HEK293 (cell line): ENCODE measurements around the gene HOXD9.

Source experiments
- ELK4 ChIP-seq: IDR thresholded peaks from 2 replicates; pipeline ENCODE4 v1.6.1; 2011; ENCODE audit warnings: mild to moderate bottlenecking, low read depth, low read length, borderline replicate concordance
- KLF17 ChIP-seq: fragments of 450-650 bp; formaldehyde crosslinking; IDR thresholded peaks from 2 replicates; pipeline ENCODE4 v1.5.1; 2016; ENCODE audit warnings: missing biosample characterization, missing genetic modification characterization
- PATZ1 ChIP-seq: fragments of 450-650 bp; formaldehyde crosslinking; IDR thresholded peaks from 2 replicates; pipeline ENCODE4 v1.5.1; 2016; ENCODE audit warnings: missing biosample characterization, missing genetic modification characterization
- PRDM1 ChIP-seq: fragments of 450-650 bp; formaldehyde crosslinking; IDR thresholded peaks from 2 replicates; pipeline ENCODE4; 2016; ENCODE audit warnings: missing biosample characterization, missing genetic modification characterization
- ZBTB26 ChIP-seq: fragments of 450-650 bp; formaldehyde crosslinking; optimal IDR thresholded peaks from 2 replicates; pipeline ENCODE3; 2016; ENCODE audit warnings: missing biosample characterization, mild to moderate bottlenecking, missing genetic modification characterization
- ZBTB49 ChIP-seq: fragments of 450-650 bp; formaldehyde crosslinking; IDR thresholded peaks from 2 replicates; pipeline ENCODE4 v1.5.1; 2016; ENCODE audit warnings: missing biosample characterization, missing genetic modification characterization, low read depth
- ZBTB8A ChIP-seq: fragments of 450-650 bp; formaldehyde crosslinking; IDR thresholded peaks from 2 replicates; pipeline ENCODE4 v1.5.1; 2016; ENCODE audit warnings: missing biosample characterization, missing genetic modification characterization
- ZFP37 ChIP-seq: fragments of 450-650 bp; formaldehyde crosslinking; IDR thresholded peaks from 2 replicates; pipeline ENCODE4 v1.5.1; 2016; ENCODE audit warnings: missing biosample characterization, missing genetic modification characterization
- ZNF138 ChIP-seq: fragments of 450-650 bp; formaldehyde crosslinking; IDR thresholded peaks from 2 replicates; pipeline ENCODE4 v1.5.1; 2016; ENCODE audit warnings: missing biosample characterization, missing genetic modification characterization, borderline replicate concordance
- ZNF280D ChIP-seq: fragments of 450-650 bp; formaldehyde crosslinking; IDR thresholded peaks from 2 replicates; pipeline ENCODE4 v1.5.1; 2016; ENCODE audit warnings: missing biosample characterization, missing genetic modification characterization
- ZNF391 ChIP-seq: fragments of 450-650 bp; formaldehyde crosslinking; IDR thresholded peaks from 2 replicates; pipeline ENCODE4 v1.5.1; 2016; ENCODE audit warnings: low read depth, missing biosample characterization, missing genetic modification characterization, borderline replicate concordance
- ZNF433 ChIP-seq: fragments of 450-650 bp; formaldehyde crosslinking; IDR thresholded peaks from 2 replicates; pipeline ENCODE4 v1.5.1; 2016; ENCODE audit warnings: missing biosample characterization, missing genetic modification characterization, low read depth
- ZNF473 ChIP-seq: fragments of 450-650 bp; formaldehyde crosslinking; IDR thresholded peaks from 2 replicates; pipeline ENCODE4 v1.5.1; 2017; ENCODE audit warnings: missing biosample characterization, missing genetic modification characterization
- ZNF501 ChIP-seq: fragments of 450-650 bp; formaldehyde crosslinking; IDR thresholded peaks from 2 replicates; pipeline ENCODE4 v1.5.1; 2016; ENCODE audit warnings: missing biosample characterization, missing genetic modification characterization
- ZNF530 ChIP-seq: fragments of 450-650 bp; formaldehyde crosslinking; IDR thresholded peaks from 2 replicates; pipeline ENCODE4 v1.5.1; 2016; ENCODE audit warnings: low read depth, missing biosample characterization, missing genetic modification characterization
- ZNF548 ChIP-seq: fragments of 450-650 bp; formaldehyde crosslinking; IDR thresholded peaks from 2 replicates; pipeline ENCODE4 v1.5.1; 2016; ENCODE audit warnings: missing biosample characterization, missing genetic modification characterization
- ZNF555 ChIP-seq: fragments of 450-650 bp; formaldehyde crosslinking; conservative IDR thresholded peaks from 2 replicates; pipeline ENCODE4 v1.5.1; 2017; ENCODE audit warnings: missing biosample characterization, mild to moderate bottlenecking, missing genetic modification characterization, inconsistent platforms
- ZNF580 ChIP-seq: fragments of 450-650 bp; formaldehyde crosslinking; IDR thresholded peaks from 2 replicates; pipeline ENCODE4 v1.5.1; 2016; ENCODE audit warnings: missing biosample characterization, missing genetic modification characterization
- ZNF600 ChIP-seq: fragments of 450-650 bp; formaldehyde crosslinking; IDR thresholded peaks from 2 replicates; pipeline ENCODE4 v1.5.1; 2016; ENCODE audit warnings: missing biosample characterization, missing genetic modification characterization
- ZNF610 ChIP-seq: fragments of 450-650 bp; formaldehyde crosslinking; IDR thresholded peaks from 2 replicates; pipeline ENCODE4 v1.5.1; 2016; ENCODE audit warnings: missing biosample characterization, missing genetic modification characterization, borderline replicate concordance
- ZNF830 ChIP-seq: fragments of 450-650 bp; IDR thresholded peaks from 2 replicates; pipeline ENCODE4 v1.5.0; 2018; ENCODE audit warnings: missing biosample characterization, missing genetic modification characterization, low read depth, mild to moderate bottlenecking, moderate library complexity
- ZNF837 ChIP-seq: fragments of 450-650 bp; formaldehyde crosslinking; IDR thresholded peaks from 2 replicates; pipeline ENCODE4 v1.5.1; 2016; ENCODE audit warnings: missing biosample characterization, missing genetic modification characterization
- ZSCAN5A ChIP-seq: fragments of 450-650 bp; formaldehyde crosslinking; IDR thresholded peaks from 2 replicates; pipeline ENCODE4 v1.5.1; 2016; ENCODE audit warnings: missing biosample characterization, missing genetic modification characterization

The HOXD9 gene

GRCh38 chr2:176140513-176141317 lies 18.2 kb downstream of the HOXD9 start (continued):
- TF ChIP-seq KLF17 (tag by site-specific recombination): peak; percentile 62; the same call in 1 of the 2 replicates
- TF ChIP-seq PATZ1 (tag by site-specific recombination): peak; percentile 65
- TF ChIP-seq PRDM1: no peak
- TF ChIP-seq ZNF138 (tag by site-specific recombination): no peak
- TF ChIP-seq ZNF473 (tag by site-specific recombination): no peak
- TF ChIP-seq ZNF280D: no peak
- 0 out of 2 replicates have a peak, but pooled peaks have one; percentile 14 for TF ChIP-seq ZBTB8A (tag by site-specific recombination)
- no peak for TF ChIP-seq ELK4
- TF ChIP-seq ZNF391 (tag by site-specific recombination): no peak
- TF ChIP-seq ZBTB49 (tag by site-specific recombination): no peak
- TF ChIP-seq ZNF433 (tag by site-specific recombination): no peak
- no peak for TF ChIP-seq ZNF600
- TF ChIP-seq ZNF610: no peak
- TF ChIP-seq ZNF830 (tag by site-specific recombination): no peak
- TF ChIP-seq ZBTB26 (tag by site-specific recombination): peak; percentile 50
- TF ChIP-seq ZNF555 (tag by site-specific recombination): no peak
- TF ChIP-seq ZNF501: no peak
- no peak for TF ChIP-seq ZNF837 (tag by site-specific recombination)
- TF ChIP-seq ZSCAN5A (tag by site-specific recombination): no peak
- no peak for TF ChIP-seq ZNF548 (tag by site-specific recombination)
- no peak for TF ChIP-seq ZFP37 (tag by site-specific recombination)
- TF ChIP-seq ZNF580 (tag by site-specific recombination): peak; percentile 36; the same call in 1 of the 2 replicates
- no peak for TF ChIP-seq ZNF530 (tag by site-specific recombination)
